Stimulated activated CD8-positive, alpha-beta memory T cell treated with anti-CD3 and anti-CD28 coated beads, Interleukin-15, amount 100 ng/mL, for 4 hours (primary cell): ENCODE measurements around the gene MVB12B.

ENCODE experiments used
- DNase-seq, 2 donors: peaks; one replicate each; pipeline ENCODE4 v3.0.0-alpha.2; 2020; ENCODE audit warnings: low read depth in 2 of 2

Gene MVB12B

GRCh38 chr9:126384926-126385325 lies 58.3 kb downstream of the MVB12B start:
- DNase-seq = no peak

DNA sequence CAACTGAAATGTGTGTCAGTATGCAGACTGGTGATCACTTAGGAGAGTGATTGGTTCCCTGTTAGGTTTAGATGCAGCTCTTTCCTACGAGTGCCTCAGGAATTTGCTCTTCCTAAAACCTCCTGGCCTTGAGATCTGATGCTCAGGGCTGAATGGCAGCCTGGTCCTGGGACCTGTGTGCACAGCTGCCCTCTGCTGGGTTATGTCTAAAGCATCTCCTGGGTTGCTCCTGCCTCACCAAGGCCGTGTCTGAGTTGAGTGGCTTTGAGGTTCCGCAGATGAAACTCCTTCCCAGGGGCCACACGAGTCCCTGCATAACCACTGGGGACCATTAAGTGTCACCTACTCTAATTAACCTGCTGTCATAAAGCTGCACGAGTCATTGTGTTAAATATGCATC lies 59.5 kb downstream of the MVB12B start:
- DNase-seq = no peak

DNA sequence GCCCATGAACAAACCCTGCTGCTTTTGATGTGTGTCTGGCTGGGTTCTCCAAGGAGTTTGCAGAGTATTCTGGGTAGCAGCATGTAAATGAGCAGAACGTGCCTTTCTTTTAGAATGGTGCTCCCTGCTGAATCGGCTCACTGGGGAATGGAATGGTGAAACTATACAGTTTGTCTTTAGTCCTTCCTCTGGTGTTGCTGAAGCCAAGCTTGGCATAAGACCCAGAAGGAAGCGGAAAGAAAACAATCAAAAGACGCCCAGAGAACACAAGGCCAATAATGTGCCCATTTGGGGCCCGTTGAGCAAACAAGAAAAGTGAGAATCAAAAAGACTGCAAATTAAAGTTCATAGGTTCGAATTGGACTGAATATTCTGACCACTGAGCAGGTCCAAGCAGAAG lies 60.1 kb downstream of the MVB12B start:
- DNase-seq = no peak

DNA sequence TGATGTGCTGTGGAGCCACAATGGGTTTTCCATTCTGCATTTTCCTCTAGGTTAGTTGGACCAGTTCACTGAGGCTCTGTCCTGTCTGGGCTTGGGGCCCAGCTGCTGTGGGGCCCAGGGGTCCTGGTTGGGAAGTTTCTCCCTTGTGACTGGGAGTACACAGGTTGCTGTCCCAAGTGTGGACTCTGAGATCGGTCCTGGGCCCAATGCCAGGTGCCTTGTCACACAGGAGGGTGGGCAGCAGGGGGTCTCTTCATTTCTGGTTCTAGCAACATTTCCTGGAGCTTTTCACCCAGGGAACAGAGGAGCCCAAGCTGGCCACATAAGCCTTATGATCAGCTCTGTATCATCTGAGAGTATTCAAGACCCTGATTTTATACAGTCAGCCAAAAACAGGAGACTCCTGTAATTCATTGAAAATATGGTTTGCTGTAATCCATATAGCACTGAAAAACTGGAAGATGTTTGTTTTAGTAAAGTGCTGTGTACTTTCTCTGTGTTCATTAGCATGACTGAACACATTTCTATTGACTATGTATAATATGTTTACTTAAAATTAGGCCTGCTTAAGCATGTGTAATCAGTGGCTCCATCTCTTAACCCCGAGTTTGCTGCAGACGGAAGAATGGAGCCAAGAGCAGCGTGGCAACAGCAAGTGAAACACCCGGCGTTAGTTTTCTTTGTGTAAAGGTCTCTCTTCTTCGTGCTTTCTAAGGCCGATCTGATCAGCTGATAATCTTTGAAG lies 62.5 kb downstream of the MVB12B start:
- DNase-seq = no peak

DNA sequence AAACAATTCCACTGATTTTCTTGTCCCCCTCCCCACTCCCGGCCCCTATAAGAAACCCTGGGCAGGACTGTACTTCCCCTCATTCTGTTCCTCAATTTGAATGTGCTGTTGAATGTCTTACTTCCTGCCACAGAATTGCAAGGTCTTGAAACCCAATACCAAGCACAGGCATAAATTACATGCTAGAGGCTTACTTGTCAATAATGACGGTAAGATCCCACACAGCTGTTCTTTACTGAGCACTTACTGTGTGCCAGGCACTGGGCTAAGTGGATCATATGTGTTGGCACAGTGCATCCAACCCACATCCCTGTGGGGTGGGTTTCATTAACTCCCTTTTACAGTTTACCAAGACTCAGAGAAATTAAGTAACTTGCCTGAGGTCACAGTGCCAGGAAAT lies 63.4 kb downstream of the MVB12B start:
- DNase-seq = no peak

DNA sequence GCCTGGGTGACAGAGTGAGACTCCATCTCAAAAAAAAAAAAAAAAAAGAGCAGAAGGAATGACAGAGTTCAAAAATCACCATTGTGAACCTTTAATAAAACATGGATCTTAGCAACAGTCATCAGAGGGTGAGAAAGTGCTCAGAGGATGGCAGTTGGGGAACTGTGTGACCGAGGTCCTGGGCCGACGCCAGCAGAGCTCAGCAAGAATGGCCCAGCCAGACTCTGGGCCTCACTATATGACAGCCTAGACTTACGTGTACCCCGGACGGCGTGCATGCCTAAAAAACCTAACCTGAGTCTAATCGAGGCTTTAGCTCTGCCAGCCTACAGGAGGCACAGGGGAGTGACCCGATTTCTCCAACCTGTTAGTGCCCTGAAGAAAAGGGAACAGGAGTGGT lies 64.3 kb downstream of the MVB12B start:
- DNase-seq = no peak

GRCh38 chr9:126391713-126392661 lies 65.4 kb downstream of the MVB12B start:
- no peak for DNase-seq

GRCh38 chr9:126392662-126393371 lies 66.2 kb downstream of the MVB12B start:
- no peak for DNase-seq

DNA sequence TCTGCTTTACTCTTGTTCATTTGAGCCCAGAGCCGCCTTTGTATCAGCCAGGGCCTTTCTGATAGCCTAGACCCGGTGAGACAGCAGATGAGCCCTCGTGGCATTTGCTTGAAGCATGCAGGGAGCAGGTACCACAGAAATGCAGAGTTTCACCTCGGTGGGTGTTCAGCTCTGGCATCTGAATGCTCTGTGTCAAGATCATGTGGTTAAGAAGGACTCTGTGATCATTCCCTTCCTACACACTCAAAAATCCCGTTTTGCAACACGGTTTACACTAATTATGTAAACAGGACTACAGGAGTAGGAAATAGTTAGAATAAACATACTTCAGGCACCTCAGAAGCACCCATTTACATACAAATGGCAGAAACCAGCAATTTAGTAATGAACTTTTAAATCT lies 67.2 kb downstream of the MVB12B start:
- no peak for DNase-seq

DNA sequence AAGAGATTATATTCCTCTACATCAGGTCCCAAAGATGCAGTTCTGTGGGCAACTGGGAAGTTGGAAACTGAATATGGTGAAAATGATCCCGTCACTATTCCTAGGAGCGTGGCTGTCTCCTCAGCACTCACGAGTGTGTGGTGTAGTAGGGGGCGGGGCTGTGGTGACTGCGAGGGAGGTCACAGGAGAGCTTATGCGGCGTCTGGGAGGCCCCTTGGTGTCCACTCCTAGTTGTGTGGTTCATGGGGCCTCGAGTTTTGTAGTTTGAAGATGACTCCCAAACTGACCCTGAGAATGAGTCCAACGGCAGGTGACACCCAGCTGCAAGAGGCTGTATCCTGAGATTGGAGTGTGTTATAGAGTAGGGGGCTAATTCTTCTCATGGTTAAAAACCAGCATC lies 68.2 kb downstream of the MVB12B start:
- no peak for DNase-seq

DNA sequence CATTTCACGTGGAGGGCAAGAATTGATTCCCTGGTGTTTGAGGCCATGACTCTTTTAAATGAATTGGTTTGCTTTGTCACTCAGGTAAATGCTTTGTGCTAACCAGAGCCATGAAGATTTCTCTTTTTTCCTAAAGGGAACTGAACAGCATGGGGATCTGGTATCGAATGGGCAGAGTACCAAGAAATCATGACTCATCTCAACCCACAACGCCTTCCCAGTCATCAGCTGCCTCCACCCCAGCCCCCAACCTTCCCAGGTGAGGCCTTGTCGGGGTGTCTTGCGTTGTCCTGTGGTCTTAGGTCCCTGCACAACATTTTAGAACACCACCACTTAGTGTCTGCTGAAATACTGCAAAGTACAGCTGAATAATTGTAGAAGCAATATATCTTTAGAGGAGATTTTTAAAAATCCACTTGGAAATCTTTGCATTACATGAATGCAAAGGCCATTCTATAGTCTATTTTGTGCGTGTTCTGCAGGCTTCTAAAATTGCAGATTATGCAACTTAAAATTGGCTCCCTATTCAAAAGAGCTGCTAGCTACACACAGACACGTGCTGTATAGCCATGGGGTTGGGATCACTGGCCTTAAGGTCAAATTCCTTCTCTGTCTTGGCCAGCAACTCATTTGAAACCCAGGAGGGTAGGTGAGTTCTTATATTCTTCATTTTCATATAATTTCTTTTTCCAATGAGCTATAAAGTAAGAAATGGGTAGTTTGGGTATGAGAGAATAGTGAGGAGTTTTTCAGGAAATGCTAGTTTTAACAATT lies 69.0 kb downstream of the MVB12B start:
- no peak for DNase-seq

DNA sequence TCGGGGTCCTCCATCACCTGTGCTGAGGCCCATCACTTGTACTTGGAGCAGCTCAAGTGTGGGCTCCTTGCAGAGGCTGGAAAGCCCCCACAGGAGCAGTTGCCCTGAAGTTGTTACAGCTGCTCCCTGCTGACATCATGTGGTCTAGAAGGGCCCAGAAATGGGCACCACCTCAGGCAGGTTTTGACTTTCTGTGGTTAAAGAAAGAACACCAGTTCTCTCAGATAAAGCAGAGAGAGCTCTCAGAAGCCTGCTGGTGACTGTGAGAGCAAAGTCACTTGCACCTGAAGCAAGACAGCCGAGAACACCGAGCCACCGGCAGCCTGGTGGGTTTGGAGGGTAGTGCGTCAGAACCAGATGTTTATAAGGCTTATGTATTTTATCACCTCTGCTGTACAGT lies 70.4 kb downstream of the MVB12B start:
- DNase-seq = peak; percentile 24 to 38

GRCh38 chr9:126398403-126399058 lies 71.9 kb downstream of the MVB12B start:
- DNase-seq = peak; percentile 24 to 42

- DNase-seq = no peak
These were observed 72.6 kb downstream of the MVB12B start for GRCh38 chr9:126399251-126399650.

GRCh38 chr9:126399789-126400188 lies 73.2 kb downstream of the MVB12B start:
- no peak for DNase-seq

- no peak for DNase-seq
These were observed 73.9 kb downstream of the MVB12B start for GRCh38 chr9:126400571-126400970.

DNA sequence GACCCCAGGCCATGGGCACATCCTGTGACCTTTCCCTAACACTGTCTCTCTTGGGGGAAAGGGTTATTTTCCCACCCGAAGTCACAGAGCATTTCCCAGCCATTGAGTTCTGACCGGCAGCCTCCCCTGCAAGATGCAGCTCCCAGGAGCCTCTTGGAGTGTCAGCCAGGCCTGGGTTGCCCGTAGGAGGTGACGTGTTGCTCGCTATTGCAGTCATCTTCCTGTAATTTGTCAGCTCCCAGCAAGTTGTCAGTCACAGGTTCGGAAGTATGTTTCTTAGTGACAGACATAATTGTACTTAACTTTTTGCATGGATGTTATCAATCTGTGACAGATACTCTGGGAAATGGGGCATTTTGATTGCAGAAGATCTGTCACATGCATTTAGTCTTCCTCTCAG lies 74.5 kb downstream of the MVB12B start:
- DNase-seq = no peak

DNA sequence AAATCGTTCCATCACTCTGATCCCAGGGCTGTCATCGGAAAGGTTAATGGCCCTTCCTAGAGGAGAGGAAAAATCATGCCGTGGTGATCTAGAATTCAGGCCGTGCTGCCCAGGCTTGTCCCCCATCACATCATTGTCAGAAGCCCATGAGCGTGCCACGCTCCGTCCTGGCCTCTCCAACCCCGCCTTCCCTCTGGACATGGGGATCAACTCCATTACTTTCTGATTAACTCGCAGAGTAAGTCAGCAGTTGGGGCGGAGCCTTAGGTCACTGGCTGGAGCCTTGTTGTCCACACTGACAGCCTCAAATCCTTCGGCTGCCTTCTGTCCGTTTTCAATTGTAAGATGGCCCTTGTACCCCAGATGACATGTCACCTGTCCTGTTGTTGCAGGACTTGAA lies 75.0 kb downstream of the MVB12B start:
- DNase-seq = no peak

DNA sequence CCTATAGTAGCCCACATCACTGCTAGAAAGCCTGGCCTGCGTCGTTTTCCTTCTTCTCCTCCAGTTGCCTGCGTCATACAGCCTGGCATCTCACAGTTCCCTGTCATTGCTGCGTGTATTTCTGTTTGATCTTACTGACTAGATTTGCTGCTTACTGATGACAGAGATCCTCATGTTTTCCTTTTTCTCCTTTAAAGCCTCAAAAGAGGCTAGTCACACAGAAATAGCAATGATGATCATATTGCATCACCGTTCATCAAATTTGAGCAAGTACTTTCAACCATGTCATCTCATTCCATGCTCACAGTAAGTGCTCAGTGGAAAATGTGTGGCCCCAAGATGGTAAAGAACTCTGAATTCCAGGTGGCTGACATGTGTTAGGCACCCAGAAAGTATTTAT lies 76.8 kb downstream of the MVB12B start:
- no peak for DNase-seq

DNA sequence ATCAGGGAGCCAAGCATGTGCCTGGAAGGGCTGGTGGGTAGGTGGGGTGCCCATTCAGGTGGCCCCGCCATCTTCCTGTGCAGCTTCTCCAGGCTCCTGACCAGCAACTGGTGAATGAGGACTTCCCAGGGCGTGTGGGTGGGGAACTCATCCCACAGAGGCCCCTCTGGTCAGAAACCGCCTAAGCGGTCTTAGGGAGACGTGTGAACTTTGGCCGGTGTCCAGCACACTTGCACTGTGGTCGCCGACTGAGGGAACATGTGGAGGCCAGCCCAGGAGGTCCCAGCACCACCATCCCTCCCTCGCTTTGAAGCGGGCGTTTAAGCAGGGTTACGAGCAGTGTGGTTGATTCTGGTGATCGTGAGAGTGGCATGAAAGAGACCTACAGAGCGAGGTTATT lies 77.8 kb downstream of the MVB12B start:
- no peak for DNase-seq

GRCh38 chr9:126406075-126406667 lies 79.5 kb downstream of the MVB12B start:
- no peak for DNase-seq
